Skeletal muscle cell (primary cell): ENCODE measurements around the gene ARHGDIA.

Source experiments
- DNase-seq: peaks from one replicate; pipeline ENCODE4 v3.0.0-alpha.2; 2010; ENCODE audit warnings: low read depth
- H3K4me3 ChIP-seq: 2 replicates; pipeline ENCODE4 v1.5.1; 2011; ENCODE audit warnings: low read depth, mild to moderate bottlenecking, control low read depth, low read length, moderate library complexity

ARHGDIA gene

DNA sequence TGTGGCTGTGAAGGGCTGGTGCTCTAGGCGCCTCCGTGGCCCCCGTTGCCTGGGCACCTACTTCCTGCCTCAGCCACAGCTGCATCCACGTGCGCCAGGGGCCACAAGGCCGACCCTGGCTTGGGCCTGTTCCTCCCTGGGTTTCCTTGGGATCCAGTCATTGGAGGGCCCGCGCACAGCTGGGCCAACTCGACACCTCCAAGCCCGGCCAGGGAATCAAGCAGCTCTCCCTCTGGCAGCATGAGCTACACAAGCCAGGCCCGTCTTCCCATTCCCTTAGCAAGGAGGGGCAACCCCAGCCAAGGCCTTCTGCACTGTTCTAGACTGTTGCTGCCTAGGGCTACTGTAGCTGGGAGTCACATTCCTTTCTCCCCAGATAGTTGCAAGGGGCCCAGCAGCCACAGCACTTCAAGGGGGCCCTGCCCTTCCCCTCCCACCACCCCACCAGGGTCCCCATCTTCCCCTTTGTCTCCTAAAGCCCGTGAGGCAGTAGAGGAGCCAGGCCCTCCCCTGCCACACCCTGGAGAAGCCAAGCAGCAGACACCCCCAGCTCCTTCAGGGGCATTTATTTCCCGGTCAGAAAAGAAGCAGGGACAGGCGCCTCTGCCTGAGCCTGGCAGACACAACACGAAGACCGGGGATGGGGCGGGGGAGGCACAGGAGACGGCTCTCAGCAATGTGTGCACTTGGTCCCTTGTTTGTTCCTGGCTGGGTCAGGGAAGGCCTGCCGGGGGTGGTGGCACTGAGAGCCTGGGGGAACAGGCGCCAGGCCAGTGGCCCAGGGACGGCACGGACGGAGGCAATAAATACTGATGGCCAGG is 3.8 kb downstream of the ARHGDIA start:
- DNase-seq, result no peak
- H3K4me3 ChIP-seq, result no peak overlapping the region

DNA sequence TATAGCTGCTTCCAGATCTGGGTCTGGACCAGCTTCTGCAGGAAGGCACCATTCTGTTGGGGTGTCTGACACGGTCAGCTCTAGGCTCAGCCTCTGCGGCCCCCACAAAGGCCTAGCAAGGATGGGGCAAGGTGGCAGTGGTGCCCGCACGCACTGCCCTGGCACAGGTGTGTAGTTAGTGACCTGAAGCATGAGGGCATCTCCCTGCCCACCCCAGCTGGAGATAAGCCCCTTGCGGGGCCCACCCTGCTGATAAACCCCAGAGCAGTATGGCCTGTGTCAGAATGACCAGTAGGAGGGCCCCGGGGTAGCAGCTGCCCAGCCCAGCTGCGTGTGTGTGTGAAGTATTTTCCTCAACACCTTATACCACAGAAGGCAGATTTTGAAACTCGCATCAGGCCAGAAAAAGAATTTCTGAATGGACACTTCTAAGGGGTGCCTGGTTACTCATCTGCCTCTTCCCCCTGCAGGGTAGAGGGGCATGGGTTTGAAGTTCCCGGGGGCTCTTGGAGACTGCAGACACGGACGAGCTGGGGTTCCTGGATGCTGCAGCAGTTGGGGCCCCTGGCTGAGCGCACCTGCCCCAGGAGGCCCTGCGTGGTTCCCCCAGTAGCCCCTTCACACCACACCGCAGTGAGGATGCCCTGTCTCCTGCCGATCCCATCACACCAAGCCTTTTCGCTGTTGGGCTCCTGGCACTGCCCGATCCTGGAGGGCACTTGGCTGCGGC is 4.5 kb downstream of the ARHGDIA start:
- DNase-seq, result no peak
- H3K4me3 ChIP-seq, result no peak overlapping the region

DNA sequence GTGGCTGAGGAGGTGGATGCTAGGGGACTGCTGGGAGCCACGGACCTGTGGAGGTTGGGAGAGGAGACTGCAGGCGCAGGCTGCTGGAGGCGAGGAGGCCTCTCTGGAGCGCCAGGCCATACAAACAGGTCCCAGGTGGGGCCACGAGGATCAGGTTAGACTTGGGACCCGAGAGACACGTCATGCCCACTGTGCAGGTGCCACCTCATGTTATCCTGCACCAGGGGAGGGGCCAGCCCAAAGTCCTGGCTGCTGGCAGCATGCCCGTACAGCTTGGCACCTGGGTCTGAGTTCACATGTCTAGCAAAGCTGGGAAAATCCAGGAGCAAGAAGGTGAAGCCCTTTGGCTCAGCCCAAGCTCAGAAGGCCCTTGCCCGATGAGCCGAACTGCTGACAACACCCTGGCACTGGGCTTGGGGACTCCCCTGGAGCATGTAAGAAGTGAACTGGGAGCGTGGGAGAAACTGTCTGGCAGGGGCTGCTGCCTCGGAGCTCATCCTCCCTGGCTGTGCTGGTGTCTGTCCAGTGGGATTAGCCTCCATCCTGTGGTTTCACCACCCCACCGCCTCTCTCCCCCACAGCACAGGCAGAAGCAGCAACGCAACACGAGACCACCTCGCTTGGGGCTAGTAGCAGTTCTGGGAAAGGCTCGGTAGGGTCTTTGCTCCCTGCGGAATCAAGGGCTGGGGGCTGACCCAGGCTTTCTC is 5.3 kb downstream of the ARHGDIA start:
- no peak overlapping the region for H3K4me3 ChIP-seq
- no peak for DNase-seq

DNA sequence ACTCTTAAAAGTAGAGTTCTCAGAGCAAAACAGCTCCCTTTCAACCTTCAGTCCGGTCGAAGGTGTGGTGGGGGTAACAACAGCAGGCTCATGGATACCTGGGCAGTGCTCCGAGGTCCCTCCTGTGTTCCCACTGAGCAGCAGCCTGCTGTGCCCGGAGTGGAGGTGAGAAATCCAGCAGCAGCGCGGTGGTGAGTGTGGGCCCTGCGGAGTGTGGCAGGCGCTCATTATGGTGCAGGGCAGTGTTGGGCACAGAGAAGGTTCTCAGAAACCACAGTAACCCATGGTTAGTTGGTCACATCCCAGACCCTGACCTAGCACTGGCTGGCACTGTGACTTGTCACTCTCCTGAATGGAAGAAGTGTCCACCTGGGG is 5.8 kb downstream of the ARHGDIA start:
- no peak overlapping the region for H3K4me3 ChIP-seq
- DNase-seq, result no peak

DNA sequence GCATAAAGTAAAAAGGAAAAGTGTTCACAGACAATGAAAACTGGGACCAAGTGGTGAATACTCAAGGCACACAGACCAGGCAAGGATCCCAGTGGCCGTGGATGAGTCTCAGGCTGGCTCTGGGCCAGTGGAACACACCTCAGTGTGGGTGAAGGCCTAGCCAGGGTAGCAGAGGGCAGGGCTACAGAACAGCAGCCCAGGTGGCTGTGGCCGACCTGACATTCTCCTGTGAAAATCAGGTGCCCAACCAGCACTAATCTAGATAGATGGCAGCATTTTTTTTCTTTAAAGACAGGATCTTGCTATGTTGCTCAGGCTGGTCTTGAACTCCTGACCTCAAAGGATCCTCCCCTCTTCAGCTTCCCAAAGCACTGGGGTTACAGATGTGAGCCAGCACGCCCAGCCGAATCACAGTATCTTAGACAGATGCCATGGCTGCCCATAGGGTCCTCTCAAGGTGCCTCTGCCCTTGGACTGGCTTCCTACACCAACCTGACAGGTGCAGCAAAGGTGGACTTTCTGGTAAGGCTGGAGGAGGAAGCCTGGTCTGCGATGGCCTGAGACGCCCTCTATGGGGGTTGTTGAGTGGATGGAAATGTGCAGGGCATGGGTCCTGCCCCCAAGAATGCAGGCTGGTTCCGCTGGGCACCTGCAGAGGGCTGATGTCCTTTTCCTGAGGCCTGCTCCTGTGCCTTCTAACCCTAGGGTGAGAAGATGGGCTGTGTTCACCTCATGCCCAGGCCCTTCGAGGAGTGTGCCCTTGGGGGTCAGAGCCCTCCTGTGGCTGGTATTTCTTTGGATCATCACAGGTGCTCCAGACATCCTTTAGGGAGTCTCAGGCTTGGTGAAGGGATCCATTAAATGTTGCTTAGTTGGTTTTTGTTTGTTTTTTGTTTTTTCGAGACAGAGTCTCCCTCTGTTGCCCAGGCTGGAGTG is 7.0 kb downstream of the ARHGDIA start:
- DNase-seq, result no peak
- H3K4me3 ChIP-seq, result no peak overlapping the region

DNA sequence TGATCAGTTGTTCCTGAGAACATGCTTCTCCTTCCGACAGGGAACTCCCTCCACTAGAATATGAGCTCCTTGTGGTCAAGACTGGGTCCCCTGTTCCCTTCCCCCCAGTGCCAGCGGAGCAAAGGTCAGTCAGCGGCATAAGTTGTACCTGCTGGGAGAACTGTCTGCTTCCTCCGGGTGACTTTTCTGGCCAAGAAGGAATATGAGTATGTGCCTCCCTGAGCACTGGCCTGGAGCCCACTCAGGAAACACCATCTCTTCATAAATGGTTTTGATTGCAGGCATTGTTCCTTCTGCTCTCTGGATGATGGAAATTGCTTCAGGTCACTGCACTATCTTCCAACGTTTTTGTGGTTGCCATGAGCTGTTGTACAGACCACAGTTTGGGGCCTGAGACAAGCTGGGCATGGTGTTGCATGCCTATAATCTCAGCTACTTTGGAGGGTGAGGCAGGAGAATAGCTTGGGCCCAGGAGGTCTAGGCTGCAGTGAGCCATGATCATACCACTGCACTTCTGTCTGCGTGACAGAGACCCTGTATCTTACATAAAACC is 7.9 kb downstream of the ARHGDIA start:
- DNase-seq, result no peak
- no peak overlapping the region for H3K4me3 ChIP-seq

DNA sequence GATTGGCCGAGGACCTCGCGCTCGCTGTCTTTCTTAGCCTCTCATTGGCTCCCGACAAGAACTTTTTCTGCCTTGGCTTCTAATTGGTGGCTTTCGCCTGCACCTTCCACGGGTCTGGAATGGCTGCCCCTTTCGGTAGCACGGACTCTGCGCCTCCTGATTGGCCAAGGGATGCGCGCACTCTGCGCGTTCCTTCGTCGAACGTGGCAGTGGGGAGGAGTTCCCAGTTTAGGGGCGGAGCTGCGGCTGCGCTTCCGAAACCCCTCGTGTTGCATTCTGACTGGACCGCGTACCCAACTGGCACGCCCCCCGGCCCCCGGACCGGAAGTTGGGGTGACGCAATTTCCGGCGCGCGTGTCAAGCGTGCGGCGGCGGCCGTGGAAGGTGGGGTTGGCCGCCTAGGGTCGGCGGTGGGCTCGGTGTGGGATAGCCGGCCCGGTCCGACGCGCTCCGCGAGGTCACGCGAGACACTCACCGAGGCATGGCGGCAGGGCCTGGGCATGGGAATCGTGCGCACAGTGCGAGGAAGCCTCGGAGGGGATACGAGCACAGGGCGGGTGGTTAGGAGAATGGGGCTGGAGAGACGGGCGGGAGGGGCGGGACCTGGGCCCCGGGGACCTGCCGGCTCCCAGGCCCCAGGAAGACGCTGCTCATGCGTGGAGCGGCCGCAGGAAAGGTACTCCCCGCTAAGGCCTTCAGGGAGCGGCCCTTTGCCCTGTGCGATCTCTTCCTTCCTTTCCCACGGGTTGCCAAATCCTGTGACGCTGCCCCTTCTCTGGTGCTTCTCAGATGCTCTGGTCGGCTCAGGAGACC is 10.2 kb downstream of the ARHGDIA start:
- H3K4me3 ChIP-seq, result peak overlapping the region; percentile 66
- peak; percentile 100 for DNase-seq

DNA sequence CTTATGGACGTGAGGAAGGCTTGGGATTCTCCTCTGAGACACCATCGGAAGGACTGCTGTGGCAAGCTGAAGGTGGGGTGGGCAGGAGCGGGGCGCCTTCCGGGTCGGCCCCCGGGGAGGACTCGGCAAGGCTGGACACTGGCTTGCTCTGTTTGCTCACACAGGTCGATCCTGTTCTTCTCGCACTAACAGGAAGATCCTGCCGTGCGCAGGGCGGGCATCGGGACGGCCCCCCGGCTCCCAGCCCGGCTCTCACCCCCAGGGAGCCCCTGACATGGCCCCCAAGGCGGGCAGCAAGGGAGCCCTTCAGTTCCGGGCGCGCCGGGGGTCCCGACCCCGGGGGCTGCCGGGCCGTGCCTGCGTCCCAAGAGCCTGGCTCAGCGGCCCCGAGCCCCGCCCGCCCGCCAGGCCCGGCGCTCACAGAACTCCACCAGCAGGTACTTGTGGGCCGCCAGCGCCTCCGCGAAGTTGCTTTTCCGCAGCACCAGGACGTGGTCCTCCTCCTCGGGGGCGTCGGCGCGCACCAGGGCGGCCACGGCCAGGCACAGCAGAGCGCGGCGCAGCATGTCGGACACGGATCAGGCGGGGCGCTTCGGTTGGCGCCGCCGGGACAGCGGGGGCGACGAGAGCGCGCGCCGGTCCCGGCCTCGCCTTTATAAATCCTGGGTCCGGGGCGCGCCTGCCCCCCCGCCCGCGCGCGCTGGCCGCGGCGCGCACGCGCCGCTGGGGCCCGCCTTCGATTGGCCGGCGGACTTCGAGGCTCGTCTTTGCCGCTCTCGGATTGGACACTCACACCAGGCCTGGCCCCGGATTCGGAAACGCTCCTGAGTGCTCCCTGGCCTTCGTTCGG is 11.0 kb downstream of the ARHGDIA start, which contains the start of gene P4HB:
Gene P4HB, minus strand, starts transcription at position 630 of the 850 bp plus-strand sequence. Its CDS starts 64 bp downstream, at position 566.
- DNase-seq, result no peak
- H3K4me3 ChIP-seq, result peak within 1 kb of the TSS; percentile 93

DNA sequence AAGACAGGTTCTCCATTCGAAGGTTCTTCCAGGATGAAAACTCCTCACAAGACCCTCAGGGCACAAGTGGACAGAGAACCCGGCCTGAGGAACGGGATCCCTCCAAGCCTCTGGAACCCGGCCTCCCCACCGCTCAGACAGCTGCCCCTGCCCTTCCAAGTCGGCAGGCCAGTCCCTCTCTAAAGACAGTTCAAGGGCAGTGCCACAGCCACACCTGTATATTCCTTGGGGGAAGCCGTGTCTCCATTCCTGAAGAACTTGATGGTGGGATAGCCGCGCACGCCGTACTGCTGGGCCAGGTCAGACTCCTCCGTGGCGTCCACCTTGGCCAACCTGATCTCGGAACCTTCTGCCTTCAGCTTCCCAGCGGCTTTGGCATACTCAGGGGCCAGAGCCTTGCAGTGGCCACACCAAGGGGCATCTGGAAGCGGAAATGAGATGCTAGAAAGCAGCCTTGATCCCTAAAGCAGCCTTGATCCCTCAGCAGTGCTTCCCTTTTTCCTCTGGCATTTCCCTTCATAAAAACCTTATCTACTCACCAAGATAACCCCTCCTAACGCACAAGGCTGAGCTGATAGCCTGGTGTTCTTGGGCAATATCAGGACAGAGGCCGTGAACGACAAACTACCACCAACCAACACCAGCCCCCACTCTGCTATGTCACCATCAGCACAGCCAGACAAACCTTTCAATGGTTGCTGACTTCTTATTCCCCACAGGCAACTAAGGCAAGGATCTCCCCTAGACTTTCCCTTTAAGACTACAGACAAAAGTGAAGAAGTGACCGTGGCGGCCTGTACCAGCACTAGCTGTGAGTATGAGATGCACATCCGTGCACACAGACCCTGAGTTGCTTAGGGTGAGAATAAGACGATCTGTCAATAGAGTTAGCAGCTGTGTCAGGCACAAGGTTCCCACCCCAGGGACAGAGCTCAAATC is 11.9 kb downstream of the ARHGDIA start:
- H3K4me3 ChIP-seq, result peak overlapping the region; percentile 93
- DNase-seq, result no peak

DNA sequence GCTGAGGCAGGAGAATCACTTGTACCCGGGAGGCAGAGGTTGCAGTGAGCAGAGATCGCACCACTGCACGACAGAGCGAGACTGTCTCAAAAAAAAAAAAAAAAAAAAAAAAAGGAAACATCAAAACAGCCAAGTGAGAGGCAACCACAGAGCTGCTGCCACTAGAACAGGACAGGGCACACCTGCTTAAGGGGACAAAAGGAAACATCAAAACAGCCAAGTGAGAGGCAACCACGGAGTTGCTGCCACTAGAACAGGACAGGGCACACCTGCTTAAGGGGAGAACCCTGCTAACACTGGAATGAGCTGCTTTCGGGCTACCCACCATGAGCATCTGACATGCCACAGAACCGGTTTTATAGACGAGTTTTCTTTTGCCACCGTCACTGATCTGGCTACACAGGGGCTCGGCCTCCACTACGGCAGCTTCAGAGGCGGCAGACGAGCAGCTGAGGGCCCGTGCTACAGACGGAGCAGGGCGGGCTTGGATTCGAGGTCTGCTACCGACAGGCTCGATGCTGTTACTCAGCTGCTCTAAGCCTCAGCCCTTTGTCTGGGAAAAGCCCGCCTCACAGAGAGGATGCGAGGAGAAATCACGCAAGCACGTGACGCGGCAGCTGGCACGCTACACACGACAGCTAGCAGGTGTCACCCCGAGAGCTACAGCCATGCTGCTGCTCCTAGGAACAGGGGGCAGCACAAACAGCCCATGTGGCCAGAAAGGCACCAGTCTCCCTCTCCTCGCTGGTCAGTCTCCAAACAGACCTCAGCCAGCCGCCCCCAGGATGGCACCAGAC is 12.8 kb downstream of the ARHGDIA start:
- peak overlapping the region; percentile 93 for H3K4me3 ChIP-seq
- DNase-seq, result no peak

DNA sequence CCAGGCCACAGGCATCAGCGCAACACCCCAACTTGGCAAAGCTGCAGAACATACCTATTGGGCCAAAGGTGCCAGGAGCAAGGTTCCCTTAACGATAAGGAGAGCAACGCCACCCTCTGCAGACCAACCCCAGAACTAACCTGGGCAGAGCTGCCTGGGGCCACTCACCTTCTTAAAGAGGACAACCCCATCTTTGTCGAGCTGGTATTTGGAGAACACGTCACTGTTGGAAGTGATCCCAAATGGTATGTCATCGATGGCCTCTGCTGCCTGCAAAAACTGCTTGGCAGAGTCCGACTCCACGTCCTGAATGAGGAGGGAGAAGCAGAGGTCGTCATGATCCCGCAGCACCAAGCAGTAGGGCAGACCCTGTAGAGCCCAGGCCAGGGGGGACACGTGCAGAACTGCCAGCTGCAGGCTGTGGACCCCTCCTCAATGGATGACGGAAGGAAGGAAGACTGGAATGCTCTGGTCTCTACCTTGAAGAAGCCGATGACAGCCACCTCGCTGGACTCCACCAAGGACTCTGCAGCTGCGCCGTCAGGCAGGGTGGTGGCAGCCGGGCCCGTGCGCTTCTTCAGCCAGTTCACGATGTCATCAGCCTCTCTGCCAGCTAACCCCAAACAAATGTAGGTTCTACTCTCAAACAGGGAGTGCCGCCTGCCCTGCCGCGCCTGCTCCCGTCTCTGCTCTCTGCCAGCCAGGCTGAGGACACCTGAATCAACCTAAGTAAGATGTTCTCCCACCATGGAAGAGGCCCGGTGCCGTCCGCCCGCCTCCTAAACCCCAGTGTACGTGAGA is 16.0 kb downstream of the ARHGDIA start:
- DNase-seq, result no peak
- H3K4me3 ChIP-seq, result no peak overlapping the region

DNA sequence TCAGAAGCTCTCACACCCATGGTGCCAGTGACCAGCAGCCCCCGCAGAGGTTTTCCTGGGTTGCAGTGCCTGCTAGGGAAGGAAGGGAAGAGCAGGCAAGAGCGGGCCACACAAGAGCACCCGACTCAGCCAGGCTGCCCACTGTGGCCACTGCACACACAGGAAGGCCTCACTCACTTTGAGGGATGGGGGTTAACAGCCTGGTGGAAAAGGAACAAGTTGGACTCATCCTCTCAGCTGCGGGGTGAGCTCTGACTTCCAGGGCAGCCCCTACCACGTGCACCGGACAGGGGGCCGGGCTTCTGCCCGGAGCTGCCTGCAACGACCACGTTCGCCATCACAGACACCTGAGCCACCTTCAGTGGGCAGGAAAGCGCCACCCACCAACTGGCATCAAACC is 18.9 kb downstream of the ARHGDIA start:
- DNase-seq, result no peak
- no peak overlapping the region for H3K4me3 ChIP-seq

DNA sequence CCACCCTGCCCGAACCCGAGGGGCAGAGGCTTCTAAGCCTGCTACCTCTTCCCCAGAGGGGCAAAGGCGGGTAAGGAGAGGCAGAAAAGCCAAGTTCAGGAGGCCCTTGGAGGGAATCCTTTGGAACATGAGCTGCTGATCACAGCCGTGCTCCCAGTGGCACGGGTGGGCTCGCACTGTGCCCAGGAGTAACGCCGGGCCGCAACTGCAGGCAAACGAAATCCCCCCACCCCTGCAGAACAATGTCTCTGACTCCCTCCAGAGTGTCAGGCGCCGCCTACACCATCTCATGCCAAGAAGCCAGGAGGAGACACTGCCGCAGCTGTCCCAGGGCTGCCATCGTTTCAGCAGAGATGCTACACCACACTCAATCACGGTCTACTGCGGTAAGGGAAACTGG is 19.7 kb downstream of the ARHGDIA start:
- no peak overlapping the region for H3K4me3 ChIP-seq
- no peak for DNase-seq

DNA sequence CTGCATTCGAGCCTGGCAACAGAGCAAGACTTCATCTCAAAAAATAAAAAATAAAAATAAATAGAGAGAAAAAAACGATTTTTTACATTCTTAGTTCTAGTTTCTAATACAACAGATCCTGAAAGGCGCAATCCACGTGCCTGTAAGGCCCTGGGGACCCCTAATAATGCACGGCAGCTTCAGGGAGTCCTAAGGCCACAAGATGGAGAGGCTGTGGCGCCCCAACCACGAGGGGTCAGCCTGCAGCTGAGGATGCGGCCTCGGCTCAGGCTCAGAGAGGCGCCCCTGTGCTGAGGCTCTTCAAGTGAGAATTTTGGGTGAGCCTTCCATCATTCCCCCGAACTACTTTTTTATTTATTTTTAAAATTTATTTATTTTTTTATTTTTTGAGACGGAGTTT is 21.7 kb downstream of the ARHGDIA start:
- no peak for DNase-seq
- H3K4me3 ChIP-seq, result no peak overlapping the region
